NCI-H2196 treated with DMSO at 0.1 percent for 48 hours (cell line): Measurements from ENCODE around the gene TMOD1.

Source experiments
- DNase-seq: peaks from one replicate; lab custom pipeline; 2025; ENCODE audit not compliant: unreplicated experiment; lab: John Stamatoyannopoulos, UW

Gene TMOD1

DNA sequence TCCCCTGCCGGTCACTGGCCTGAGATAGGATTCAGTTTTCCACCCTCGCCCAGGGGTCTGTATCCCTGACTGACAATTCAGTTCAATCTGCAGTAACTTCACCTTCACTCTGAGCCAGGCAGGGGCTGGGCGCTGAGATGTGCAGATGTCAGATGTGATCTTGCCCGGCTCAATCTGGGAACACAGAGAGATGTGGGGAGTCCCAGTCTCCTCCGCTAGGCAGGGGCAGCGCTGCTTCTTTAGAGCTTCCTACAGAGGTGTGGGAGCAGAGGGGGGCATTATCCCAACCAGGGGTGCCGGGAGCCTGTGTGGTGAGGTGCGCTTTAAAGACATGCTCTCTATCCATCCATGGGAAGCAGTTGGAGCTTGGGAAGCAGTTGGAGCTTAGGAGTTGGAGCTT is 14.6 kb downstream of the TMOD1 start:
- no peak for DNase-seq

DNA sequence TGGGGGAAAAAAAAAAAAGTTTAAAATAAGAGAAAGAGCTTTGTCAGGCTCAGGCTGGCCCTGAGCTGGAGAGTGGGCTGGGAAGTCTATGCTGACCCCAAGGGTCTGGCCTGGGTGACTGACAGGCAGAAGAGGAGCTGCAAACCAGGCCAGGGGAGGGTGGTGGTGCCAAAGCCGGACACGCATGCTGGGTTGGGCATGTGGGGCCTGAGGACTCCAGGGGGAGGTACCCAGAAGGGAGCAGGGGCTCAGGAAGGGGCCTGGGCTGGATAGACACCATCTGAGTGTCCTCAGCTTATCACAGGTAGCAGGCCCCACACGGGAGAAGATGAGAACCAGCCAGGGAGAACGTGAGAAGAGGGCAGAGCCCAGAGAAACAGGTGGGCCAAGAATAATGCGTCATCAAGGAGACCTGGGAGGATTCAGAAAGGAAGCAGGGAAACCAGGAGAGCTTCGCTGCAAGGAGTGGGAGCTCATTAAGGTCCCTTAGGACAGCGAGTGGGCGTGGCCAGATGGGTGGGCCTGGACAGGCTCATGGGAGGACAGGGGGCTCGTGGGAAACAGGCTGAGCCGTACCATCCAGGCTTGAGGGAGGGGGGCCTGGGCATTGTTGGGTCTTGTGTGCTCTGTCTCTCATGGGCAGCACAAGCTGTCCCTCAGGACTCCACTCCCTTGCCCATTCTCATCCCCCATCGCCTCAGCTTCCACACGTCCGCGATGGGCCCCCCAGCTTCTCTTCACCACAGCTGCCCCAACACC is 16.0 kb downstream of the TMOD1 start:
- DNase-seq, result no peak

DNA sequence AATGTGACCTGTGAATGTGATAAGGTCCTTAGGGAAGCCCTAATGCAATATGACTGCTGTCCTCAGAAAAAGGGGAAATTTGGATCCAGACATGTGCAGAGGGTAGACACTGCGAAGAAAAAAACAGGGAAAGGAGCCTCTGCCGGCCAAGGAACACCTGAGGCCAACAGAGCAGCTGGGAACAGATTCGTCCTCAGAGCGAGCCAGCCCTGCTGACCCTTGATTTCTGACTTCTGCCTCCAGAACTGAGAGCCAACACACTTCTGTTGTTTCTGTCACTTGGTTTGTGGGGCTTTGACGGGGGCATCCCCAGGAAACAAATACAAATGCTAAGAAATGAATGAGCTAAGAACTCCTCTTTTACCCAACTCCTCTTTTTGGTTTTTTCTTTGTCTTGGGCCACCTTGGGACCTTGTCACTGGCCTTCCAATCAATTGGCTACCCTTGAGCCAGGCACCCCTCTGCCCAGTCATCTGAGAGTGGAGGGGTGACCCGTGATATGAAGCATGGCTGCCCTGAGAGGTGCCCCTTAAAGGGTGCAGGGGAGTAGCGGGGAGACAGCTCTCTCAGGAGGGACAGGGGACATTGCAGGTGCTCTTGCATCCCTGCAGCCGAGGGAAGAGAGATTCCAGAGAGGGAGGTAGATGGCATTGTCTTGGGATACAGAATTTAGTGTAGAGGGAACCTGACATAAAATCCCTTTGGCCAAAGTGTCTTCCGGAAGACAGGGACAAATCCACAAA is 16.9 kb downstream of the TMOD1 start:
- no peak for DNase-seq

DNA sequence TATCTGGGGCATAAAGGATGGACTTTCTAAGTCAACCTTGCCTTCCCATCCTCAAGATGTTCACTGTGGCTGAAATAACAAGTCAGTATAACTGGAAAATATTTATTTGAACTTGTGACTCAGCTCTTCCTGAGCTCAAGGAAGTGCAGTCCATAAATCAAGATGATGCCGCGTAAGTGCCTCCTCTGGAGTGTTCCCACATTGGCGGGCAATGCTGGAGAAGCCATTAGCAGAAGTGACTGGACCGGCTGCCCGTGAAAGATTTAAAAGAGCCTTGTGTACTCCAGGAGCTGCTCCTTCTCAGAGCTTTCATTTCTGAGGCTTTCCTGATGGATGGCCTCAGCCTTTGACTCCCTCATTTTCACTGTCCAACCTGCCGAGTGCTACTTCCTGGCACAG is 17.4 kb downstream of the TMOD1 start:
- DNase-seq, result no peak

DNA sequence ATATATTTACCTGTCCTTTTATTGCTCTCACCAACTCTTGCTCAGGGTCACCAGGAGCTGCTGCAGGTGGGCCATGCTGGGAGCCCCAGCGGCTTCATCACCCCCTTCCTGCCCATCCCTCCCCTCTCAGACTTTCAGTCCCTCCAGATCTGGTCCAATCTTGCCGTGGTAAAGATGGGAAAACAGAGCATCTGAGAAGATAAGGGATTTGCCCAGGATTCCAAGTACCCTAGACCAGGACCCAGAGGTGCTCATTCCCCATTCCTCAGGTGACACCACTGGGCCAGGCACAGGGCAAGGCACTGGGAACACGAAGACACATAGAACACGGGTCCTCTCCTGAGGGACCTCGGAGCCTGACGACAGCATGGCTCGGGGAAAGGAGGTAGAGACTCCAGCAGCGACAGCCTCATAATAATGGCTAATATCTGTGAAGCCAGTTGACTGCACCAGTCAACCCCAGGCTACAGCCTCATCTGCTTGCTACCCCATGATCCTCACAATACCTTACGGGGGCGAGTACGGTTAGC is 18.0 kb downstream of the TMOD1 start:
- DNase-seq, result no peak

DNA sequence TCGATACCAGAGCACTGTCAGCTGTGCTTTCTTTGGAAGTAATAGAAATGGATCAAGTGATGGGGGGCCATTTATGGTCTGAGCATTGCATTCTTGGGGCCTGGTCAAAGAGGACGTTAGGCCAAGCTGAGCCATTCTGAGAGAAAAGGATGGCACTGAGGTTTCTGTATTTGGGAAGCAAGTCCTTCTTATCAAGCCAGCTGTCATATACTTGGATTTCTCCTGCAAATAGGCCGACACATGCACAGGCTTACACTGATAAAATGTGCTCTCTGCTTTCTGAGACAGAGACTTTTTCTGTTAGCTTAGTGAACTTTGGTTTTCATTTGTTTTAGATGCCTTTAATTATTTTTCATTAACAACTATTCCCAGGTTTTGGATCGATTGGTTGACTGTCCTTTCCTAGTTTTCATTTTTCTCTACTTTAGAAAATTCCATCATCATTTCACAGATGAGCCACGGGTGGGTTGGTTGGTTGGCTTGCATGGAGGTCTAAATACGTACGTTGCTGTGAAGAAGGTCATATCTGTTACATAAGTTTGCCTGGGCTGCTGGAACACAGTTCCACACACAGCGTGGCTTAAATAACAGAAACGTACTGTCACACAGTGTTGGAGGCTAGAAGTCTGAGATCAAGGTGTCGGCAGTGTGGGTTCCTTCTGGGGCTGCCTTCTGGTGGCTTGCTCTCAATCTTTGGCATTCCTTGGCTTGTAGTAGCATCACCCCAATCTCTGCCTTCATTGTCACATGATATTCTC is 20.3 kb downstream of the TMOD1 start:
- DNase-seq, result no peak

DNA sequence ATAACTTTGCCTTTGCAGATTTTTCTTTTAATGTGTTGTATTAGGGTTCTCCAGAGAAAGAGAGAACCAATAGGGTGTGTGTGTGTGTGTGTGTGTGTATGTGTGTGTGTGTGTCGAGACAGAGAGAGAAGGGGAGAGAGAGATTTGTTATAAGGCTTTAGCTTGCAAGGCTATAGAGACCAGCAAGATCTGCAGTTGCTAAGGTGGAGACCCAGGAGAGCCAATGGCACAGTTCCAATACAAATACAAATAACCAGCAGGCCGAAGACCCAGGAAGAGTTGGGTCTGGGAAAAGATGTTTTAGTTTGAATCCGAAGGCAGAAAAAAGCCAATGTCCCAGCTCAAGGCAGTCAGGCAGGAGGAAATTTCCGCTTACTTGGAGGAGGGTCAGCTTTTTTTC is 23.0 kb downstream of the TMOD1 start:
- no peak for DNase-seq

DNA sequence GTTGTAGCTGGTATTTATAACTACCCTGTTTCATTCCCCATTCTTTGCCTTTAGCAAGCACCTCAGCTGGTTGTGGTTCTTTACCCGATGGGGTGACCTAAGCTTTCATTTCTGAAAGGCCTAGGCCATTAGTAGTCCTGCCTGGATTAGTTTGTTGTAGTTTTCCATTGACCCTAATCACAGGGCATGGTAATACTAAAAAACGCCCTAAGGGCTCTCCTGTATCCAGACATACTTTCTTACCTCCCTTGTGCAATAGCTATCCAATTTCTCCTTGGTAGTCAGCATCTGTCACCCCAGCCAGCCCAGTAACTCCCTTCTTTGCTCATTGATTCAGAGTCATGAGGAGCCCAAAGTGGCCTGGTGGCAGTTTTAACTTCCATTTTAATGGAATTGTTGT is 24.0 kb downstream of the TMOD1 start:
- no peak for DNase-seq

DNA sequence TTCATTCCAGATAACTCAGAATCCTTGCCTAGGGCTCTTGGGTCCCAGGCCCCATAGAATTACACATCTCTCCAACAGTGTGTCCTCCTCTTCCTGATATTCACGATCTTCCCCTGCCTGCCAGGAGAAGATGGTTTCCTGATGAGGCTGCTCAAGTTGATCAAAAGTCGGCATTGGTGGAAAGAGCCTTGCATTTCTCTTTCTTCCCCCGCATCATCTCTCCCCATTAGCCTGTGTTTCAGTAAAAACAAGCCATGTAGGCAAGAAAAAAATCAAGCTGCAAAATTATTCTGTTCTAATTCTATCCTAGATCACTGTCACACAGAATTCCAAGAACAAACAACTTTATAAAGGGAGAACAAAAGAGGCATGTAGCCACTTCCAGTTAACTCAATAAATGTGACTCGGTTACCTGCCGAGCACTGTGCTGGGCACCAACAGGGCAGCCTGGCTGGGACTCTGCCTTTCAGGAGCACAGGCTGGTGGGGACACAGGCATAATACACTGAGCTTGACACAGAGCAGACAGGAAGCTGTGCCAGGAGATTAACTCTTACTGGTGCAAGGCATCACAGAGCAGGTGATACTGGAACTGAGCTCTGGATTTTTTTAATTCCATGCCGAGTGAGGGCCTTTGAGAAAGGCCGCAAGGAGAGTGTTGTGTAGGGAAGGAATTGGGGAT is 25.6 kb downstream of the TMOD1 start:
- no peak for DNase-seq

DNA sequence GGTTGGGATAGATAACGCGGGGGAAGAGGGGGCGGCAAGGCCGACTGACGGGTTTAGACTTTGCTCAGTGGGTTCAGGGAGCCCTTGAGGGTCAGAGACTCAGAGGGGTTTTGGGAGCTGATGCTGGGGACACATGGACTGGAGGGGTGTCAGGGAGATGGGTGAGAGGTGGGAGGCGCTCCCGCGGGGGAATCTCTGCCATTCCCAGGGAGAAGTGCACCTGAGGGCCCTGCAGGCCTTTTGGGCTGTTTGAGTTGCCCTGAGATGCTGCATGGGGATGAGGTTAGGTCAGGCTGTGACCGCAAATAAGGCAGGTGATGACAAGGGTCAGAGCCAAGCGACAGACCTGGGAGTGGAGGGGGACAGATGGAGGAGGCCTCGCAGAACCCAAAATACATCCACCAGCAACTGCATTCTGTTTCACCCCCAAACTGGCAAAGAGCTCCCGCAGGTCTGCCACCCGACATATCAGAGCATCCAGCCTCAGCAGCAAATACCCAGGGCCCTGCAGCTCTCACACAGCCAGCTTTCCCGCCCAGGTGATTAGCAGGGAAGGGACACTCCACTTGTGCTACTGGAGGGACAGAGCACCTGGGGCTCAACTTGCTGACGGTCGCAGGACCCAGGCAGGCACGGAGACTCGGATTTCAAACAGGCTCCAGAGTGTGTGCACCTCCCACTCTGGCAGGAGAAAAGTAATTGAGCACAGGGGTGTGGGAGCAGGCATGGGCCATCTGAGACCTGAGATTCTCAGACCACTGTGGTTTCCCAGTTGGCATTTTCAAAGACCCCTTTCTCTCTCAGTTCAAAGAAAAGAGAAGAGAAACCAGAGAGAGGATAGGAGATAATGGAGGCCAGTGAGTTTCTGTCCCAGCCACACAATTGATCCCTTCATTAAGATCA is 26.4 kb downstream of the TMOD1 start:
- no peak for DNase-seq

DNA sequence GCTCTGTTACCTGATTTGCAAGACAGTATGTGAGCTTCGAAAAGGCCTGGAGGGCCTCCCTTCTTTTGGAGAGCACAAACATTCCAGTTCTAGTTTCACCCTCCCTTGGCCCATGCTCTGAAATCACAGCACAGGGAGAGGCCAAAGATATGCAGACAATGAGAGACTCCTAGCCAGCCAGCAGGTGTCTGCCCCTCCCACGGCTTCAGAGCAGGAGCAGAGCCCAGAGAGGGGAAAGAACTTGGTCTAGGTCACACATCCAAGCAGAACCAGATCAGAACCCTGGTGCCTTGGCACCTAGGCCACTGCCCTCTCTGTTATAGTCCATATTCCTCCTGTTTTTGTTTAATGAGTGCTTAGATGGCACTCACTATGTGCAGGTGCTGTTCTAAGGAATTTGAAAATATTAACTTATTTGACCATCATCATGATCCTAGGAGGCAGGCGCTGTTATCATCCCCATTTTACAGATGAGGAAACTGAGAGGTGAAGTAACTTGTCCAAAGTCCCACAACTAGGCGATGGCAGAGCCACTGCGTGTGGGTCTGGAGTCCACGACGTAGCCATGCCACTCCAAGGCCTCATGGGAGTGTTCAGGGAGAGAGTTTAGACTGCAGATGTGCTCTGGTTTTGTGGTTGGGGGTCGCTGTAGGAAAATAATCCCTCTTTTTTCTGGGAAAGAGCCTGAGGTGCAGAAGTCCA is 27.2 kb downstream of the TMOD1 start:
- DNase-seq, result no peak

DNA sequence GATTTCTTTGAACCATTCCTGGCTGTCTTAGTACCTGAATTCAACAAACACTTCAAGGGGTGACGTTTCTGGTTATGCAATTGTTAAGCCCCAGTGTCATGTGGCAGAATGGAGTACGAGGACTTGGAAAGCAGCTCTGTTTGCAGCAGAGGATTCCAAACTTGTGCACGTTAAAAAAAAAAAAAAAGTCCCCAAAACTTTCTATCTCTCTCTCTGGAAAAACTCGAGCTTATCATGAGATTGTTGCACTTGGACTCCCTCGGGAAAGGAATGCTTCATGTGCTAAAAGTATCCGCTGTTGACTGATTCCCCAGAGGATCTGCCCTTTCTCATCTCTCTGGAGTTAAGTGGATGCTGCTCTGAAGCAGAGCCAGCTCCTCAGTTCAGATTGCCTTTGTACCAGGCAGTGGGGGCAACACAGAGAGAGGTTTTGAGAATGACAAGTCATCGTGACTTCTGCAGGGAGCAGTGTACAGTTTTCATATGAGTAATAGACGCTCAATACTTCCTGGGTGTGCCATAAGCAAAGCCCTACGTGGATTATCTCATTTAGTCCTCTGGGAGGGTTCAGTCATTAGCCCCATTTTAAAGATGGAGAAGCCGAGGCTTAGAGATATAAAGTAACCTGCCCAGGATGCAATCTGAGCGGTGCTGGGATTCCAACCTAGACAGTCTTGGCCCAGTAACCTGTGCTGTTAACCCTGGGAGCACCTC is 28.1 kb downstream of the TMOD1 start:
- no peak for DNase-seq

DNA sequence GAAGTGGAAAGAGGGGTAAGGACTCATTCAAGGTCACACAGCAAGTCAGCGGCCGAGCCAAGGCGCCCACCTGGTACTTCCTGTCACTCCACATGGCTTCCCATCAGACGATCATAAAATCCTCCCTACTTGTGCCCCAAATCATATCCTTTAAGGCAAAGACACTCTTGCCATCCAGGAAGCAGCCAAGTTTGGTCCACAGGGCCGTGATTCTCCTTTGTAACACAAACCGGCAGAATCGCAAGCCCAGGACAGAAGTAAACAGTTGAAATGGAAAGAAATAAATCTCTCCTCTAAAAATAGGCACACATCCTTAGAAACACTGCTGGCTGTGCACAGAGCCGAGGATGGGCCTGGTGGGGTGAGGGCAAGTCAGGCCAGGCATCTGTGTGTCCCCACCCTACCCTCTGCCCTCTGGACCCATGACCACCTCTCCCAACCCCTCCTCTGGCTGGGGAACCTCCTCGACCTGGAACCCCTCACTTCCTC is 30.5 kb downstream of the TMOD1 start:
- DNase-seq, result no peak

DNA sequence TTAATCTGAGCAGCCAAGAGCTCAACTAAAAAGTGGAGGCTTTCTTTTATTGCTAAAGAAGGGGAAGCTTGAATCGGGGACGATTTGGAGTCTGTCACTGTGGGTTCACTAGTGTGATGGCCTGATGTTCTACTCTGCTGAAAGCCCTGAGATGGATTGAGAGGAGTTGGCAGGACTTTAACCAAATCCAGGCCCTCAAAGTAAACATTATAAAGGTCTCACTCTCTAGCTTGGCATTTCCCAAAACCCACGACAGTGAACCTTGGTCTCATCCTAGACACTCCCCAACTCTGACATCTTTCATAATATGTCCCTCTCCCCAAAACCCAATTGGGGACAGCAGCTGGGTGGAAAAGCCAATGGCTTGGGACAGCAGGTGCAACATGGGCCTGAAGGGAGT is 32.7 kb downstream of the TMOD1 start:
- no peak for DNase-seq

DNA sequence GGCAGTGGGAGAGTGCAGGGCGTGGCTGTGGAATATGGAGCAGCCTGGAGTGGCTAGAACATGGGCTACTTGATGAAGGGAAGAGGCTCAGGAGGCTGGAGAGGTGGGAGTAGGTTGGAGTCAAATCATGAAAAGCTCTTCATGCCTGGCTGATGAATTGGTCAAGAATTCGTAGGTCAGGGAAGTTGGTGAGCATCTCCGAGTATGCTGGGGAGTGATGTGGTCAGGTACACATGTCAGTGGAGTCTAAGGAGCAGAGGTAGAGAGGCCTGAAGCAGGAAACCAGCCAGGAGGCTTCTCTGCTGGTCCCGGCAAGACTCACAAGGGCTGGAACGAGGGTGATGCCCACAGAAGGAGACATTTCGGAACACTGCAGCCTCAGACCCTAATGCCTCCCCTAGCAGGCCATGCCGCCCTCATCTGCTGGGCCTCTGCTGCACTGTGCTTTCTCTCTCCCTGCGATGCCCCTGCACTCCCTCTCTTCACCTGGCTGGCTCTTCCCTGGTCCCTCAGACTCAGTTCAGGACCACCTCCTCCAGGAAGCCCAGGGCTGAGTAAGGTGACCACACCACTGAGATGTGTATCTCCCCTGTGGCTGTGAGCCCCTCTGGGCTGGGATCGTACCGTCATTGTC is 33.6 kb downstream of the TMOD1 start:
- DNase-seq, result no peak

DNA sequence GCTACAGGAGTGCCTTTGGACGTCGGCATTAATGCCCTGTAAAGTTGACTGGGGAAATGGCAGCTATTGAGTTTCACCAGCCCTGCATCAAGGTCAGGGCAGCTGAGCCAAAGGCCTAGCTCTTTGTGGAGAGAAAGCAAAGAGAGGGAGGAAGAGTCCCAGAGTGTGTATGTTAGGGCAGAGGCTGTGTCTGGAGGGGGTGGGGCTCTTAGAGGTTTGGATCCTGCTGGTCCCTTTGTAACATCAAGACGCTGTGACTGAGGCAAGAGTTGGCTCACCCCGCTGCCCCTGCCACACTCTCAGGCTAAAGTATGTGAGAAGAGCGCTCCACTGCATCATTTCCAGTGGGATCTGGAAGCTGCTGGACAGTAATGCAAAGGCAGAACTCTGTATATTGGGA is 34.3 kb downstream of the TMOD1 start:
- DNase-seq, result no peak

DNA sequence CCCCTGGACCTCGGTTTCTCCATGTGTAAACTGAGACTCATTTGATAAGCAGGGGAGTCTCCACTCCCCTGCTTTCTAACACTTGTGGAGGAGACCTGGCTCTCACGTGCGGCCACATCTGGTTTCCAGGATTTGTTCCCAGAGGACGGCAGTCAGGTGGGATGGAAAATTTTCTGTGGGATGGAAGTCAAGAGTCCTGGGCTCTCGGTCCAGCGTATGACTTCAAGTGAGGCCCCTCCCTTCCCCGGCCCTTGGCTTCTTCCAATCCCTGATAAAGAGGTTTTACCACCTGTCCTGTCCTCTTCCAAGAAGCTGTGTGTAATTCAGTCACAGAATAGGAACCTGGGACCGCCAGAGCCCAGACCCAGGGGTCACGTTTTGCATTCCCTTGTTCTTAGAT is 35.0 kb downstream of the TMOD1 start:
- DNase-seq, result no peak

DNA sequence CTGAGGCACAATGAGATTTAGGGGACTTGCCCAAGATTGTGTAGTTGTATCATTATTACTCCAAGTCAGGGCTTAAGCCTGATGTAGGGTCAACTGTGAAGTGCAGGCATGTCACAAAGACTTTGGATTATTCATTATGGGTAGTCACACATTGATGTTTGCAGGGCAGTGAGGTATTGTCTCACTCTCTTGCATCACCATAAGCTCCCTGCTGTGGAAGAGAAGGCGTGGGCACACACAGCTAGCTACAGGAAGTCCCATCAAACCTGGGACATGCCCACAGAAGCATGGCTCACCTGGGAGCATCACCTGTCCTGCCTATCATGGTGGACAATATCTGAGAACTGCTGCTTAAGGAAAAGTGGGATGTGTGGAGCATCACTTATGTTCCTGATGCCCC is 42.1 kb downstream of the TMOD1 start:
- DNase-seq, result no peak
